22Rv1 (cell line): ENCODE results near the gene FBXO42.

ENCODE experiments used
- ZFX ChIP-seq: fragments of 450-650 bp; IDR thresholded peaks from 2 replicates; pipeline ENCODE4 v1.6.1; 2017; ENCODE audit warnings: antibody characterized with exemption, borderline replicate concordance
- TF ChIP-seq, protein P1 (sequence below): fragments of 450-650 bp; IDR thresholded peaks from 2 replicates; pipeline ENCODE4 v1.5.1; 2017; ENCODE audit warnings: mild to moderate bottlenecking

GRCh38 chr1:16205891-16206546, 146.3 kb downstream of the FBXO42 start:
- TF ChIP-seq, protein P1, sequence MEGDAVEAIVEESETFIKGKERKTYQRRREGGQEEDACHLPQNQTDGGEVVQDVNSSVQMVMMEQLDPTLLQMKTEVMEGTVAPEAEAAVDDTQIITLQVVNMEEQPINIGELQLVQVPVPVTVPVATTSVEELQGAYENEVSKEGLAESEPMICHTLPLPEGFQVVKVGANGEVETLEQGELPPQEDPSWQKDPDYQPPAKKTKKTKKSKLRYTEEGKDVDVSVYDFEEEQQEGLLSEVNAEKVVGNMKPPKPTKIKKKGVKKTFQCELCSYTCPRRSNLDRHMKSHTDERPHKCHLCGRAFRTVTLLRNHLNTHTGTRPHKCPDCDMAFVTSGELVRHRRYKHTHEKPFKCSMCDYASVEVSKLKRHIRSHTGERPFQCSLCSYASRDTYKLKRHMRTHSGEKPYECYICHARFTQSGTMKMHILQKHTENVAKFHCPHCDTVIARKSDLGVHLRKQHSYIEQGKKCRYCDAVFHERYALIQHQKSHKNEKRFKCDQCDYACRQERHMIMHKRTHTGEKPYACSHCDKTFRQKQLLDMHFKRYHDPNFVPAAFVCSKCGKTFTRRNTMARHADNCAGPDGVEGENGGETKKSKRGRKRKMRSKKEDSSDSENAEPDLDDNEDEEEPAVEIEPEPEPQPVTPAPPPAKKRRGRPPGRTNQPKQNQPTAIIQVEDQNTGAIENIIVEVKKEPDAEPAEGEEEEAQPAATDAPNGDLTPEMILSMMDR, result no peak
- TF ChIP-seq ZFX, result no peak
